Measurements from ENCODE around the gene TPGS1.

TPGS1 gene

GRCh38 chr19:547117-547516 is 39.8 kb downstream of the TPGS1 start:
- ATAC-seq (ENCODE audit: insufficient read depth, low read depth) (no peak), DNase-seq (no peak)
- H3K27me3 ChIP-seq (ENCODE audit: insufficient read depth, low read length, poor library complexity), result no peaks in the 10 kb centered on the region
- H3K4me1 ChIP-seq (ENCODE audit: insufficient read depth, low read length), result no peaks in the 10 kb centered on the region
- H3K4me3 ChIP-seq (ENCODE audit: low read depth in 1 of 2, low read length in 2 of 2), result no peak overlapping the region
- no peak overlapping the region for H2AFZ ChIP-seq (ENCODE audit: low read depth, low read length)
- no peak overlapping the region for H3K9ac ChIP-seq (ENCODE audit: low read depth, low read length)
- TF ChIP-seq EZH2 (IDR thresholded peaks at IDR 0.05; ENCODE audit: borderline replicate concordance, low read depth, low read length, severe bottlenecking) (no peak), CTCF (IDR thresholded peaks at IDR 0.05; ENCODE audit: borderline replicate concordance, extremely low read depth, low read length, poor library complexity, severe bottlenecking) (no peak)
- no peak overlapping the region for H3K4me2 ChIP-seq (ENCODE audit: insufficient read depth, low read length)
- peaks cover 11% of the 10 kb centered on the region for H3K36me3 ChIP-seq (ENCODE audit: insufficient read depth, low read length)
- no peaks in the 10 kb centered on the region for H3K9me3 ChIP-seq (ENCODE audit: insufficient read depth, low read length, severe bottlenecking)
- H3K79me2 ChIP-seq (ENCODE audit: insufficient read depth, low read length), result no peaks in the 10 kb centered on the region
- no peak overlapping the region for H3K27ac ChIP-seq (ENCODE audit: low read length)
- H4K20me1 ChIP-seq (ENCODE audit: insufficient read depth, low read length), result peaks cover 10% of the 10 kb centered on the region; the same call in 1 of the 2 replicates

GRCh38 chr19:547836-548720 is 40.8 kb downstream of the TPGS1 start:
- Histone ChIP-seq H3K9me3 (ENCODE audit: insufficient read depth, low read length, severe bottlenecking) (no peaks in the 10 kb centered on the region), H3K79me2 (ENCODE audit: insufficient read depth, low read length) (no peaks in the 10 kb centered on the region), H3K4me1 (ENCODE audit: insufficient read depth, low read length) (no peaks in the 10 kb centered on the region), H3K36me3 (ENCODE audit: insufficient read depth, low read length) (peaks cover 3% of the 10 kb centered on the region; the same call in 1 of the 2 replicates), H3K27ac (ENCODE audit: low read length) (no peak overlapping the region), H3K4me2 (ENCODE audit: insufficient read depth, low read length) (no peak overlapping the region), H3K4me3 (ENCODE audit: low read depth in 1 of 2, low read length in 2 of 2) (no peak overlapping the region), H4K20me1 (ENCODE audit: insufficient read depth, low read length) (peaks cover 9% of the 10 kb centered on the region; the same call in 1 of the 2 replicates), H3K27me3 (ENCODE audit: insufficient read depth, low read length, poor library complexity) (no peaks in the 10 kb centered on the region), H2AFZ (ENCODE audit: low read depth, low read length) (no peak overlapping the region), H3K9ac (ENCODE audit: low read depth, low read length) (no peak overlapping the region)
- no peak for ATAC-seq (ENCODE audit: insufficient read depth, low read depth)
- no peak for DNase-seq
- no peak for TF ChIP-seq CTCF (IDR thresholded peaks at IDR 0.05; ENCODE audit: borderline replicate concordance, extremely low read depth, low read length, poor library complexity, severe bottlenecking)
- no peak for TF ChIP-seq EZH2 (IDR thresholded peaks at IDR 0.05; ENCODE audit: borderline replicate concordance, low read depth, low read length, severe bottlenecking)

- H3K9me3 ChIP-seq (ENCODE audit: insufficient read depth, low read length, severe bottlenecking), result no peaks in the 10 kb centered on the region
- H3K9ac ChIP-seq (ENCODE audit: low read depth, low read length), result no peak overlapping the region
- H4K20me1 ChIP-seq (ENCODE audit: insufficient read depth, low read length), result peaks cover 5% of the 10 kb centered on the region; the same call in 1 of the 2 replicates
- H3K27me3 ChIP-seq (ENCODE audit: insufficient read depth, low read length, poor library complexity), result no peaks in the 10 kb centered on the region
- H3K36me3 ChIP-seq (ENCODE audit: insufficient read depth, low read length), result no peaks in the 10 kb centered on the region
- H3K4me3 ChIP-seq (ENCODE audit: low read depth in 1 of 2, low read length in 2 of 2), result no peak overlapping the region
- H3K79me2 ChIP-seq (ENCODE audit: insufficient read depth, low read length), result no peaks in the 10 kb centered on the region
- H3K27ac ChIP-seq (ENCODE audit: low read length), result no peak overlapping the region
- ATAC-seq (ENCODE audit: insufficient read depth, low read depth) (no peak), DNase-seq (no peak)
- no peak for TF ChIP-seq EZH2 (IDR thresholded peaks at IDR 0.05; ENCODE audit: borderline replicate concordance, low read depth, low read length, severe bottlenecking)
- H2AFZ ChIP-seq (ENCODE audit: low read depth, low read length), result no peak overlapping the region
- H3K4me1 ChIP-seq (ENCODE audit: insufficient read depth, low read length), result no peaks in the 10 kb centered on the region
- no peak overlapping the region for H3K4me2 ChIP-seq (ENCODE audit: insufficient read depth, low read length)
Observed at GRCh38 chr19:548886-549830, 41.9 kb downstream of the TPGS1 start.

Measured in DND-41 (cell line).